Skeletal muscle tissue (tissue), 4 donors: ENCODE data around the gene VPS37B. TPM values are rescaled to one million over a fixed set of nuclear protein-coding genes. Genes with fewer than 3 reads are reported as not detected.
A peak's percentile ranks its signal among the peaks of the same experiment; 100 is the strongest.

ENCODE experiments used
- H3K27ac ChIP-seq: one replicate; pipeline ENCODE4 v1.7.0; 2013; ENCODE audit warnings: mild to moderate bottlenecking, low read depth, low read length, inconsistent platforms
- H3K27me3 ChIP-seq, 3 donors: one replicate each; pipeline ENCODE4 v1.7.0; 2013; ENCODE audit warnings: low read length in 3 of 3; ENCODE audit not compliant: control insufficient read depth in 3 of 3, insufficient read depth in 3 of 3
- H3K36me3 ChIP-seq, 3 donors: one replicate each; pipeline ENCODE4 v1.7.0; 2013; ENCODE audit warnings: low read length in 3 of 3; ENCODE audit not compliant: control insufficient read depth in 3 of 3, insufficient read depth in 3 of 3
- H3K4me1 ChIP-seq, 3 donors: one replicate each; pipeline ENCODE4 v1.7.0; 2013; ENCODE audit warnings: low read length in 3 of 3, mild to moderate bottlenecking in 3 of 3; ENCODE audit not compliant: control insufficient read depth in 3 of 3, insufficient read depth in 3 of 3
- H3K4me3 ChIP-seq, 3 donors: one replicate each; pipeline ENCODE4 v1.7.0; 2013; ENCODE audit warnings: low read length in 3 of 3
- H3K9ac ChIP-seq, 3 donors: one replicate each; pipeline ENCODE4 v1.7.0; 2013; ENCODE audit warnings: low read length in 3 of 3, mild to moderate bottlenecking in 3 of 3, moderate library complexity in 2 of 3, low read depth in 1 of 3
- H3K9me3 ChIP-seq, 3 donors: one replicate each; pipeline ENCODE4 v1.7.0; 2013; ENCODE audit warnings: low read length in 3 of 3; ENCODE audit not compliant: control insufficient read depth in 3 of 3
- total RNA-seq: library from RNA; depleted of rRNA; stranded (reverse); fragments of >200 nt; gene quantifications from one replicate; pipeline ENCODE4 v1.2.3, GENCODE V29; 2014
- donor health status: Osteomylitis.

VPS37B gene
- total RNA-seq, 1 donor from 2014 or later = 11.5 TPM

DNA sequence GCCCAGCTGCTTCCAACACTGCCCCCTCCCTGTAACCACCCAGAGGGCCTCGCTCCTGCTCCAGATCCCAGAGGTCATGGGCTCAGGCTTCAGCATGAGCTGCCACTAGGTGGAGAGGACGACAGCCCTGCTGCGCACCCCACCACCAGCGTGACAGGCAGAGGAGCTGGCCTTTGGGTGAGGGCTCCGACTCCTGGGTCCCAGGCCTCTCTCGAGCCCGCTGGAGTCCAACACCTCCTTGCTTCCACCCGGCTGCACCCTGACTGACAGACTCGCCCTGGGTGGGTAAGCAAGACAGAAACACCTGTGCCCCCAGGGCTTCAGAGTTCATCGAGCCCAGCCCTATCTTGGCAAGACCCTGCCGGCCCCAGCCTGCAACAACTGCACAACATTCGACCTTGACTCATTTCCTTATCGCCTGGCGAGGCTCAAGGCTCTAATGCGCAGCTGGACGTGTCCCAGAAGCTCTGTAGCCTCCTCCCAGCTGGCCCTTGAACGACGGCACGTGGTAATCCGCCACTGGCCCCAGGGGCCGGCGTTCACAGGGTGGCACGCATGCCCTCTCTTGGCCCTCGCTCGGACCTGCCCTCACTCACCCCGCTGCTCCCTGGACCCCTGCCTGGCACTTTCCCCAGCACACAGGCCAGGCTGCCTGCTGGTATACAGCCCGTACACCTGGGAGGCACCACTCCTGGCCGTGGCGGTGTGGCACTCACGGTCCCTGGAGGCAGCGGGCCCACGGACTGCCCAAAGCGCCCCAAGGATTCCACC, 28.0 kb downstream of the VPS37B start:
- peak overlapping the region; percentile 21 to 41 (median 32) for H3K9ac ChIP-seq
- peak overlapping the region; percentile 56 for H3K27ac ChIP-seq
- H3K36me3 ChIP-seq = peaks cover 20 to 32% (median 24%) of the 10 kb centered on the region in 3 donors
- no peaks in the 10 kb centered on the region for H3K27me3 ChIP-seq
- H3K4me3 ChIP-seq = no peak overlapping the region
- H3K4me1 ChIP-seq = peaks cover 57 to 61% (median 61%) of the 10 kb centered on the region in 3 donors
- H3K9me3 ChIP-seq = no peaks in the 10 kb centered on the region

DNA sequence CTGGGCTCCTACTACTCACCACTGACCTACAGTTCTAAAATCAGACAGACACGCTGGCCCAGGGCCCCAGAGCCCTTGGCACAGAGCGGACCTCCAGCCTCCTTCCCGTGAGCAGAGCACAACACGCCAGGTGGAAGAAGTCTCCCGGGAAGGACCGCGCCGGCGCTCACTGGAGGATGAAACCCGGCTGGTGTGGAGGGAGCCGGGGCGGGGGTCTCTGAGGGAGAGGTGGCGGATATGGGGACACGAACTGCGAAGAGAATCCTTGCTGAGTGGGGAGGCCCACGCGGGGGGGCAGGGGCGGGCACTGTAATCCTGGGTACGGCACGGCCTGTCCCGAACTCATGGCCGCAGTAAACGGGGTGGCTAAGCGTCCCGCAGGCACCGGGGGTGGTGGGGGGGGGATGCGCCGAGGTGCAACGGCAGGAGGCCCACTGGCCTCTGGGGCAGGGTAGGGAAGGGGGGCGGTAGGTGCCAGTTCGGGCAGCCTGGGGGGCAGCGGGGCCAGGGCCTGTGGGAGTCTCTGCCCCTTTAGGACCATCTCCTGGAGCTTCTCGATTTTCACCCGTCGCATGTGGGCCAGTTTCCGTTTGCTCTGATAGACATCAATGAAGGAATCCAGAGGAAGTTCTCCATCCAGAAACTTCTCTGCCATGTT, 28.8 kb downstream of the VPS37B start:
- Histone ChIP-seq H3K4me1 (peaks cover 50 to 58% (median 54%) of the 10 kb centered on the region in 3 donors), H3K27me3 (no peaks in the 10 kb centered on the region), H3K9ac (peak overlapping the region in 1 of 3 donors; percentile 33), H3K4me3 (no peak overlapping the region), H3K9me3 (no peaks in the 10 kb centered on the region), H3K36me3 (peaks cover 20 to 32% (median 24%) of the 10 kb centered on the region in 3 donors), H3K27ac (peak overlapping the region; percentile 56)

DNA sequence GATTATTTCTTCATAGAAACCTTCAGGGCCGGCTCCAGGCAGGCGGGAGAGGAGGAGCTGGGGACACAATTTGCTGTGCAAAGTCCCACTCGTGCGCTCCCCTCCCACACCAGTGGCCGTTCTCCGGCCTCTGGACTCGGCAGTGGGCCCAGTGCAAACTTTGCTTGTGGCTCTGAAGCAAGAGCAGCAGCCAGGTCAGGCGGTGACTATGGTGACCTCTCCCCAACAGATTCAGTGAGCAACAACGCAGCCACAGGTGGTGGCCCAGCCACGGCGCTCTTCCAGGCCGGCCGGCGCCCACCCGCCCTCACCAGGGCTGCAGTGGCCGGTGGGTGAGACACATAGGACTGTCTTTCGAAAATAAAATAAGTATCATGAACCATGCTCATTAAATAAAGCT, 29.5 kb downstream of the VPS37B start:
- H3K4me1 ChIP-seq = peaks cover 43 to 52% (median 47%) of the 10 kb centered on the region in 3 donors
- H3K9ac ChIP-seq = peak overlapping the region in 1 of 3 donors; percentile 11
- no peak overlapping the region for H3K4me3 ChIP-seq
- no peaks in the 10 kb centered on the region for H3K9me3 ChIP-seq
- H3K27ac ChIP-seq = peak overlapping the region; percentile 7
- peaks cover 20 to 32% (median 24%) of the 10 kb centered on the region in 3 donors for H3K36me3 ChIP-seq
- no peaks in the 10 kb centered on the region for H3K27me3 ChIP-seq

GRCh38 chr12:122865268-122866231, 30.4 kb downstream of the VPS37B start:
- H3K9ac ChIP-seq = no peak overlapping the region
- H3K36me3 ChIP-seq = peaks cover 20 to 32% (median 24%) of the 10 kb centered on the region in 3 donors
- H3K9me3 ChIP-seq = no peaks in the 10 kb centered on the region
- no peak overlapping the region for H3K4me3 ChIP-seq
- H3K27ac ChIP-seq = no peak overlapping the region
- peaks cover 42 to 48% (median 43%) of the 10 kb centered on the region in 3 donors for H3K4me1 ChIP-seq
- H3K27me3 ChIP-seq = no peaks in the 10 kb centered on the region

DNA sequence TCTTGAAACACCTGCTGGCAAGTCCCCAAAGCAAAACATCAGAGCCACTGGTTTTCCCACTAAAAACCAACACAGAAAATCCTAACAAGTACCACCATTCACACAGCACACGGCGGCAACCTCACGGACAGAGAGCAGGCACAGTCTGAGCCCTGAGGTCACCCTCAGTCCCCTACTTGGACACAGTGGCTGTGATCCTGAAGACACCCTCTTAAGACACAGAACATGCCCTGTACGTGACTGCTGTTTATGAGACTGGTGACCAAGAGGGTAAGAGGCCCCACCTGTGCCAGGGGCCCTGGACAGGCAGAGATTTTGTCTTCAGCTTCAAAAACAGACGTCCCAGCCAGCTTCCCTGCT, 31.1 kb downstream of the VPS37B start:
- Histone ChIP-seq H3K4me1 (peaks cover 39 to 47% (median 45%) of the 10 kb centered on the region in 3 donors), H3K36me3 (peaks cover 15 to 28% (median 20%) of the 10 kb centered on the region in 3 donors), H3K4me3 (no peak overlapping the region), H3K27me3 (no peaks in the 10 kb centered on the region), H3K9me3 (no peaks in the 10 kb centered on the region), H3K9ac (no peak overlapping the region), H3K27ac (no peak overlapping the region)

GRCh38 chr12:122862872-122863701, 32.8 kb downstream of the VPS37B start:
- Histone ChIP-seq H3K27me3 (no peaks in the 10 kb centered on the region), H3K4me1 (peaks cover 28 to 40% (median 37%) of the 10 kb centered on the region in 3 donors), H3K9me3 (no peaks in the 10 kb centered on the region), H3K9ac (peak overlapping the region in 1 of 3 donors; percentile 33), H3K4me3 (no peak overlapping the region), H3K36me3 (peaks cover under 1 to 14% (median 5%) of the 10 kb centered on the region in 3 donors), H3K27ac (no peak overlapping the region)

DNA sequence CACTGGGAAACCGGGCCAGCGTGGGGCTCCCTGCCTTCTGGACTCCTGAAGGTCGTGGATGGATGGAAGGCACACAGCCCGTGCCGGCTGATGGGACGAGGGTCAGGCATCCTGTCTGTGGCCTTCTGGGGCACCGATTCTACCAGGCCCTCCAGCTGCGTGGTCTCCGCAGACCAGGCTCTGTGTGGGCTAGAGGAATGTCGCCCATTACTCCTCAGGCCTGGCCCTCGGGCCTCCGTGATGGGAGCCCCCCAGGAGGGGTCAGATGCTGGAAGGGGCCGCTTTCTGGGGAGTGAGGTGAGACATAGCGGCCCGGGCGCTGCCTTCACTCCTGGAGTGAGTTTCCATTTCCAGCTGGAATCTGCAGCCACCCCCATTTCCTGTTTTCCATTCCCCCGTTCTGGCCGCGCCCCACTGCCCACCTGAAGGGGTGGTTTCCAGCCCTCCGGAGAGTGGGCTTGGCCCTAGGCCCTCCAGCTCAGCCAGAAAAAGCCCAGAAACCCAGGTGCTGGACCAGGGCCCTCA, 33.8 kb downstream of the VPS37B start:
- H3K9me3 ChIP-seq = no peaks in the 10 kb centered on the region
- no peaks in the 10 kb centered on the region for H3K27me3 ChIP-seq
- no peak overlapping the region for H3K27ac ChIP-seq
- no peak overlapping the region for H3K4me3 ChIP-seq
- H3K9ac ChIP-seq = no peak overlapping the region
- H3K4me1 ChIP-seq = peaks cover 20 to 33% (median 31%) of the 10 kb centered on the region in 3 donors
- peaks cover 0 to 9% (median 0%) of the 10 kb centered on the region in 3 donors for H3K36me3 ChIP-seq

- Histone ChIP-seq H3K27ac (no peak overlapping the region), H3K36me3 (peaks cover 0 to 5% (median 0%) of the 10 kb centered on the region in 3 donors), H3K4me3 (no peak overlapping the region), H3K9me3 (no peaks in the 10 kb centered on the region), H3K9ac (peak overlapping the region in 1 of 3 donors; percentile 33), H3K4me1 (peaks cover 19 to 29% (median 27%) of the 10 kb centered on the region in 3 donors), H3K27me3 (no peaks in the 10 kb centered on the region)
Measured at GRCh38 chr12:122861587-122861970, 34.3 kb downstream of the VPS37B start.
